Measurements from ENCODE around the gene STYX. TPM values are rescaled to one million over a fixed set of nuclear protein-coding genes. Genes with fewer than 3 reads are reported as not detected.

Gene STYX
- total RNA-seq = 11.5 TPM

GRCh38 chr14:52729925-52730708 is at the start of gene STYX:
Gene STYX, plus strand, starts transcription at chr14:52730166. Its CDS starts 309 bp downstream, at chr14:52730475.
- TF ChIP-seq POLR2AphosphoS5 (IDR thresholded peaks at IDR 0.05; ENCODE audit: insufficient read depth in 1 of 2, low read depth in 1 of 2) (peak; percentile 83 to 88), POLR2A (IDR thresholded peaks at IDR 0.05) (peak in 1 of 2 donors; percentile 69), CTCF (IDR thresholded peaks at IDR 0.05) (peak in 1 of 3 experiments; percentile 13)
- peak; percentile 98 for DNase-seq (ENCODE audit: extremely low spot score in 2 of 2)
- Histone ChIP-seq H3K9me3 (no peaks in the 10 kb centered on the region), H3K4me3 (peak within 1 kb of the TSS; percentile 93 to 94), H3K36me3 (peaks cover 0 to 17% of the 10 kb centered on the region in 2 donors), H3K4me1 (peaks cover 17% of the 10 kb centered on the region), H3K27ac (peak within 1 kb of the TSS; percentile 85), H3K27me3 (no peaks in the 10 kb centered on the region)
- intact Hi-C loops (cut with DNase I) = no loop called here

- Histone ChIP-seq H3K4me1 (peaks cover 12% of the 10 kb centered on the region), H3K27me3 (no peaks in the 10 kb centered on the region), H3K27ac (no peak overlapping the region), H3K36me3 (peaks cover 0 to 8% of the 10 kb centered on the region in 2 donors), H3K4me3 (no peak overlapping the region), H3K9me3 (no peaks in the 10 kb centered on the region)
- intact Hi-C loops (cut with DNase I) = no loop called here
- no peak for DNase-seq (ENCODE audit: extremely low spot score in 2 of 2)
- TF ChIP-seq POLR2AphosphoS5 (IDR thresholded peaks at IDR 0.05; ENCODE audit: insufficient read depth in 1 of 2, low read depth in 1 of 2) (no peak), CTCF (IDR thresholded peaks at IDR 0.05) (no peak), POLR2A (IDR thresholded peaks at IDR 0.05) (no peak)
Measured at GRCh38 chr14:52683985-52684520, 45.9 kb upstream of the STYX start.

GRCh38 chr14:52686176-52686575 is 43.8 kb upstream of the STYX start:
- Histone ChIP-seq H3K4me3 (no peak overlapping the region), H3K9me3 (no peaks in the 10 kb centered on the region), H3K4me1 (peaks cover 12% of the 10 kb centered on the region), H3K27me3 (no peaks in the 10 kb centered on the region), H3K27ac (no peak overlapping the region), H3K36me3 (peaks cover 0 to 3% of the 10 kb centered on the region in 2 donors)
- DNase-seq (ENCODE audit: extremely low spot score in 2 of 2) = no peak
- TF ChIP-seq CTCF (IDR thresholded peaks at IDR 0.05) (no peak), POLR2AphosphoS5 (IDR thresholded peaks at IDR 0.05; ENCODE audit: insufficient read depth in 1 of 2, low read depth in 1 of 2) (no peak), POLR2A (IDR thresholded peaks at IDR 0.05) (no peak)
- intact Hi-C loops (cut with DNase I) = no loop called here

- intact Hi-C loops (cut with DNase I) = loop anchor here (10.0 kb wide), 1 partner anchor 136 kb away; the partner anchor contains the start of genes GPR137C and TXNDC16
- Histone ChIP-seq H3K36me3 (no peaks in the 10 kb centered on the region), H3K9me3 (no peaks in the 10 kb centered on the region), H3K27ac (no peak overlapping the region), H3K27me3 (no peaks in the 10 kb centered on the region), H3K4me1 (peaks cover 47% of the 10 kb centered on the region), H3K4me3 (no peak overlapping the region)
- no peak for TF ChIP-seq POLR2AphosphoS5 (IDR thresholded peaks at IDR 0.05; ENCODE audit: insufficient read depth in 1 of 2, low read depth in 1 of 2)
- no peak for TF ChIP-seq CTCF (IDR thresholded peaks at IDR 0.05)
- TF ChIP-seq POLR2A (IDR thresholded peaks at IDR 0.05) = no peak
- DNase-seq (ENCODE audit: extremely low spot score in 2 of 2) = no peak
Measured at GRCh38 chr14:52690983-52691760, 38.8 kb upstream of the STYX start.

Measured in vagina (tissue), 2 donors.